T-helper 9 cell (primary cell): Measurements from ENCODE around the gene ZNF620.
"Not testable (repeated sequence)": the region's sequence is repeated elsewhere in the genome, so short reads cannot be mapped to it uniquely, and the experiment has no call there.

Source experiments
- DNase-seq: peaks from one replicate; pipeline ENCODE4 v3.0.0-alpha.2; 2020

ZNF620 gene

DNA sequence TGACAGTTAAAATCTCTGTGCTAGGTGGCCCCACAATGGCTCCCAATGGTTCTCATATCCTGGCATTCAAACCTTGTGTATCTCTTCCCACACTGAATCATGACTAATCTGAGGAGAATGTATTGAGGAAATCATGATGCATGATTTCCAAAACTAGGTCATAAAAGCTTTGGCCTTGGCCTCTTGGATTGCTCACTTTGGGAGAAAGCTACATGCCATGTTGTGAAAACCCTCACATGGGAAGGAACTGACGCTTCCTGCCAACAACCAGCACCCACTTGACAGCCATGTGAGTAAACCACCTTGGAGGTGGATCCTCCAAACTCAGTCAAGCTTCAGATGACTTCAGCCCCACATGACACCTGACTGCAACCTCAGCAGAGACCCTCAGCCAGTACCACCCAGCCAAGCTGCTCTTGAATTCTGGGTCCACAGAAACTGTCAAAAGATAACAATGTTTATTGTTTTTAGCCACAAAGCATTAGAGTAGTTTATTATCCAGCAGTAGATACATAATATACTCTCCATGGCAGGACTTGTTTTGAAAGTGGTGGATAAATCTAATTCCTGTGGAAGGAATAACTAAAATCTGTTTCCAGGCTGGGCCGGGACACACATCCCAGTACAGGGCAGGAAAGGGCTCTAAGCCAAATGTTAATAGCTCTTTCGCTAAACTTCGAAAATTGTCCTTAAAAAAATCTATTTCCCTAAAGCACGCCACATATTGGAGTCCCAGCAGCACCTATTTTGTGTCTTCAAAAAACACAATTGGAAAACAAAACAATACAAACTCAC, 1.0 kb upstream of the ZNF620 start:
- DNase-seq: no peak

DNA sequence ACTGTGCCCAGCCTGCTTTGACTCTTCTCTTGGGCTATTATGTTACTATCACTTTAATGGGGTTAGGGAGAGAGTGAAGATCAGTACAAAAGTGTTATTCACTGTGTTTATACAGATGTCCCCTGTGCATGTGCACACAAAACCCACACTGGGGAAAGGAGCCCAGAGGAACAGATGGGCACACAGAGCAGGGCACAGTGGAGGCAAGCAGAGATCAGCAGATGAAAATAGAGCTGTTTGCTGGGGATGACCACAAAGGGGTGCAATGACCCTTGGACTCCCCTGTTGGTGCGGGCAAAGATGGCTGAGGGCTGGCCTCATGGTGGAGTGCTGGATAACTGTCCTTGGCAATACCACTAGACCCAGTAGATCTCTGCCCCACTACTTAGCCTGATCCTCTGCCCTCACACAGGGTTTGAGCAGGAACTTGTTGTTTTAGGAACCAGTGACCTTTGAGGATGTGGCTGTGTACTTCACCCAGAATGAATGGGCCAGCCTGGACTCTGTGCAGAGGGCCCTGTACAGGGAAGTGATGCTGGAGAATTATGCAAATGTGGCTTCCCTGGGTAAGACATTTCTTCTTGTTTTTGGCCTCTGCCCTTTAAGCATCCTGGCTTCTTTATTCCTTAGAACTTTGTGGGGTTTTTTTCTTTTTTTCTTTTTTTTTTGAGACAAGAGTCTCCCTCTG, 5.3 kb downstream of the ZNF620 start:
- no peak for DNase-seq

DNA sequence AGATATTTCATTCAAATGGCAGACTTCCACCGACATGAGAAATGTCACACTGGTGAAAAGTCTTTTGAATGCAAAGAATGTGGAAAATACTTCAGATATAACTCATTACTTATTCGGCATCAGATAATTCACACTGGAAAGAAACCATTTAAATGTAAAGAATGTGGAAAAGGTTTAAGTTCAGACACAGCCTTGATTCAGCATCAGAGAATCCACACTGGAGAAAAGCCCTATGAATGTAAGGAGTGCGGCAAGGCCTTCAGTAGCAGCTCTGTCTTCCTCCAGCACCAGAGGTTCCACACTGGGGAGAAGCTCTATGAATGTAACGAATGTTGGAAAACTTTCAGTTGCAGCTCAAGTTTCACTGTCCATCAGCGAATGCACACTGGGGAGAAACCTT, 10.4 kb downstream of the ZNF620 start:
- no peak for DNase-seq

DNA sequence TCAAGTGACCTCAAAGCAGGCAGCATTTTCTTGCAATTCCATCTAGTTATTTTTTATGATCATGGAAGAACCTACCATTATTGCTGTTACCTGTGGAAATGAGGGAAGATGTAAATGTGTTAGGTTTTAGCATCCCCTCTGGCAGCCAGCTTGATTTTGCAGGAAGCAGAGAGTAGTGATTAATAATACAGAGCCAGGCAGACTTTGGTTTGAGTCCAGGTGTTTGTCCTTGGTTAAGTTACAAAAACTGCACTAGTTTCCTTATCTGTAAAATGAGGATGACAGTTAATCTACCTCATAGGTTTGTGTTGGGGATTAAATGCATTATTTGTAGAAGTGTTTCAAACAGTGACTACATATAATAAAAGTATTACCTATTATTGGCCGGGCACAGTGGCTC, 12.2 kb downstream of the ZNF620 start:
- DNase-seq: no peak

DNA sequence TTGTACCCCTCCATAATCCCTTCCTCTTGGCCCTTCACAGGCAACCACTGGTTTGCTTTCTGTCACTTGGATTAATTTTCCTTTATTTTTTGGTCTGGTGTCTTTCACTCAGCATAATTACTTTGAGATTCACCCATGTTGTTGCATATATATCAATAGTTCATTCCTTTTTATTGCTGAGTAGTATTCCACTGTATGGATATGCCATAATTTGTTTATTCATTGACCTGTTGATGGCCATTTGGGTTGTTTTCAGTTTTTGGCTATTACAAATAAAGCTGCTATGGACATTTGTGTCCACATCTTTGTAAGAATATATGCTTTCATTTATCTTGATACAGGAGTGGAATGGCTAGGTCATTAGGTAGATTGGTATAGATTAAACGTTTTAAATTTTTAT, 13.0 kb downstream of the ZNF620 start:
- no peak for DNase-seq

DNA sequence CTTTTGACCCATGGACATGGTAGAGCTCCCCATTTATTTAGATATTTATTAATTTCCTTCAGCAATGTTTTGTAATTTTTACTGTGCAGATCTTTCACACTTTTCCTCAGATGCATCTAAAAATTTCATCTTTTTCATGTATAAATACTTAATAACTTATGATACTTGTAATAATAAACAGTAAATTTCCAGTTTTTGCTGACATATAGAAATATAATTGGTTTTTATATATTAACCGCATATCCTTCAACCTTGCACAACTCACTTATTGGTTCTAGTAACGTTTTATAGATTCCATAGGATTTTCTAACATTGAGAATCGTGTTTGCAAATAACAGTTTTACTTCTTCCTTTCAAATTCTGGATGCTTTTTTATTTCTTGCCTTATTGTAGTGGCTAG, 15.4 kb downstream of the ZNF620 start:
- no peak for DNase-seq

DNA sequence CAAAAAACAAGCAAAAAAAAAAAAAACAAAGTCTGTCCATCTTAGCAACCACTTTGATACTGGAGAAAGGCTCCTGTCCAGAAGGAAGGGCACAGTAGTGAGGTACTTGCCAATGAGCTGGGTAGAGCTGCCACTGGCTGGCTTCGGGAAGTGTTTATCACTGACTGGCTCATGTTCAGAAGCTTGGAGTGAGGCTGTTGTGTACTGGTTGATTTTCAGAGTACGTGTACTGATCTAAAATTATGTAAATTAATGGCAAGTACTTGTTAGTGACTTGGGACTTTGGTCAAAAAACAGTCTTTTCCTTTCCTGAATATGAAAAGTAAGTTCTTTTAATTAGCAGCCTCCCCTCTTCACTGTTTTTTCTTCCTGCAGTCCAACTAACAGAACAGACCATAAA, 17.9 kb downstream of the ZNF620 start:
- no peak for DNase-seq

DNA sequence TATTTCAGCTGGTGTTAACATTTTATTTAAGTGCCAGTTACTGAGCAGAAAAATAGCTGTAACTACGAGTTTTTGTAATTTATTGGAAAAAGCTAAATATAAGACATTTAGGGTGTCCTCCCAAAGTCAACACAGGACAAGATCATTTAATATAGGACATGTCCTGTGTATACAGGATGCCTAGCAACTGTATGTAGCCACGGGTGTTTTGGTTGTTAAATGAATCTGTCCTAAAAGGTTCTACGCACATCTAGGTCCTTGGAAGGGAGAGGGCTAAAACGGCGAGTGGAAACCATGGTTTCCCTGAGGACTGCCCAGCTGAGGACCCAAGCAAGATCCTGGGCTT, 18.4 kb downstream of the ZNF620 start:
- no peak for DNase-seq

DNA sequence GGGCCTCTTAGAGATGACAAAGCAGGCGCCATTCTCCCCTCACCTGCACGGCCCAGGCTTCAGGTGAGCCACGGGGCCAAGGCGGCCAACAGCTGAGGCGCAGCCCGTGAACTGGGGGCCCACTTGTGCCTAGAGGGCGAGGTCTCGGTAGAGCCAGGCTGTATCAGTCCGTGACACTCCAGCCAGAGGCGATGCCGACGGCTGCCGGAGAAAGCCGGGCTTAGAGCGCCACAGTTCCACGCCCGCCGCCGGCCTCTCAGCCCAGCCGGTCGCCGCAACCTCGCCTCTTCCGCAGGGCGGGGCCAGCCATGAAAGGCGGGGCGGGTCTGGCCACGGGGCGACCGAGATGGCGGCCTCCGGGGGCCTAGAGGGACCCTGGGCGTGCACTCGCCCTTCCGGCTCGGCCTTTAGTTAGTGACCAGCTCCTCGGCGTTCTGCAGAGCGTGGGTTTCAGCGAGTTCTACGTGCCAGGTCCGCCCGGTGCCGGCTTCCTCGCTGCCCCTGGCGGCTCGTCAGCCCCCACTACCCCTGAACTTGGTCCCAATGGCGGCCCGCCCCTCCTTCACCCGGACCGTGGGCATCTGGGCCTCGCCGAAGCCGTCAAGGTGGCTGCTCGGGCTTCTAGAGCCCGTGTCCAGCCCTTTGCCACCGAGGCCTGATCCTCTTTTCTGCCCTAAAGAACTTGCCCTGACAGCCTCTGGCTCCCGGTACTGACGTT, 18.9 kb downstream of the ZNF620 start, which contains the start of gene ZNF621:
ZNF621 (plus strand) TSS at position 393 of the 718 bp plus-strand sequence. CDS start 881 bp downstream, outside the sequence.
- peak; percentile 68 for DNase-seq

DNA sequence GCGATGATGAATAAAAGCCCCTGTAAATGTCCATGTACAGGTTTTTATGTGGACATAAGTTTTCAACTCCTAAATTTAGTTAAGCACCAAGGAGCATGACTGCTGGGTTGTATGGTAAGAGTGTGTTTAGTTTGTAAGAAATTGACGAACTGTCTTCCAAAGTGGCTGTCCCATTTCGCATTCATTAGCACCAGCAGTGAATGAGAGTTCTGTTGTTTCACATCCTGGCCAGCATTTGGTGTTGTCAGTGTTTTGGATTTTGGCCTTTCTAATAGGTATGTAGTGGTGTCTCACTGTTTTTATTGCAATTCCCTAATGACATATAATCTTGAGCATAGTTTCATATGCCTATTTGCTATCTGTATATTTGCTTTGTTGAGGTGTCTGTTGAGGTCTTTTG, 22.6 kb downstream of the ZNF620 start:
- no peak for DNase-seq

DNA sequence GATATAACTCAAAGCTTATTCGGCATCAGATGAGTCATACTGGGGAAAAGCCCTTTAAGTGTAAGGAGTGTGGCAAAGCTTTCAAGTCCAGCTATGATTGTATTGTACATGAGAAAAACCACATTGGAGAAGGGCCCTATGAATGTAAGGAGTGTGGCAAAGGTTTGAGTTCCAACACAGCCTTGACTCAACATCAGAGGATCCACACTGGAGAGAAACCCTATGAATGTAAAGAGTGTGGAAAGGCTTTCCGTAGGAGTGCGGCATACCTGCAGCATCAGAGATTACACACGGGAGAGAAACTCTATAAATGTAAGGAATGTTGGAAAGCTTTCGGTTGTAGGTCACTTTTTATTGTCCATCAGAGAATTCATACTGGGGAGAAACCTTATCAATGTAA, 26.4 kb downstream of the ZNF620 start:
- no peak for DNase-seq

DNA sequence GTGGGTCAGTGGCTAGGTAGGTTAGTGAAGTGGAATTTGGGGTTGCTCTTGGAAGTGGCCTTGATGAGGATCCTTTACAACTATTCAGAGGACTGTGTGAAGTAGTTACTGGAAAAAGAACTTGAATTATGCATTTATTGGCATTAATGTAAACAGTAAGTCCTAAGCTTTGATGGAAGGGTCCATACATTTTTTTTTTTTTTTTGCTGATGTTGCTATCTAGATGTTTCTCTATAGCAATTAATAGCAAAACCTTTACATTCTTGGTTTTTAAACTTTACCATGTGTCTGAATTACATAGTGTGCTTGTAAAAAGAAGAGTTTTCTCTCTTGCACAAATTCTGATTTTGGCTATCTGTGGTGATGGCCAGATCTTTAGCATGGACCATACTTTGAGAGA, 28.4 kb downstream of the ZNF620 start:
- no peak for DNase-seq

DNA sequence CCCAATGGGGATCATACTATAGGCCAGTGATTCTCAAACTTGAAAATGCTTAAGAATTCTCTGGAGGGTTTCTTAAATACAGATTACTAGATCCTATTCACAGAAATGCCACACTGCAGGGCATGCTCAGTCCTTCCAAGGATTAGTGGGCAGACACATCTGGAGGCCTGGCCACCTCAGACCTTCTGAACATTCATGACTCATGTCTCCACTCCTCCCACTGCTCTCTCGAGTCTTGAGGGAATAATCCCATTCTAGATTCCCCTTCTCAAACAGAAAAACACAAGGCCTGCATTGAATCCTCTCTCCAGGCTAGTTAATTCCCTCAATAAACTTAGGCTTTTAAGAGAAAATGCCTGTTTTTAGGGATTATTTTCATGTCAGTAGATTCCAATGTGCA, 41.0 kb downstream of the ZNF620 start:
- no peak for DNase-seq

DNA sequence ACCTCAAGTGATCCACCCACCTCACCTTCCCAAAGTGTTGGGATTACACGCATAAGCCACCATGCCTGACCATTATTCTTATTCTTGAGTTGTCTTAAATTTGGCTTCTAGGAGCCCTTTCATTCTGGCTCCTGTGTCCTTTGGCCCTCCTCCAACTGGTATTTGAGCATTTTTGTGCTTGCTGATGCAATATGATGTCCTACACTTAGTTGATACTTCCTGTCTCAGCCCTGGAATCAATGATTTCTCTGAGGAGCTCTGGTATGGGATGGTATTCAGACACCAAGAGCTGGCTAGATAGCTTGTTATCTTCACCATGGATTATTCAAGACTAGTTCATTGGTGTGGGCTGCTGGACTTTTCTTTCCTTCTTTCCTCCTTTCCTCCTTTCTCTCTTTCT, 44.3 kb downstream of the ZNF620 start:
- DNase-seq: no peak

DNA sequence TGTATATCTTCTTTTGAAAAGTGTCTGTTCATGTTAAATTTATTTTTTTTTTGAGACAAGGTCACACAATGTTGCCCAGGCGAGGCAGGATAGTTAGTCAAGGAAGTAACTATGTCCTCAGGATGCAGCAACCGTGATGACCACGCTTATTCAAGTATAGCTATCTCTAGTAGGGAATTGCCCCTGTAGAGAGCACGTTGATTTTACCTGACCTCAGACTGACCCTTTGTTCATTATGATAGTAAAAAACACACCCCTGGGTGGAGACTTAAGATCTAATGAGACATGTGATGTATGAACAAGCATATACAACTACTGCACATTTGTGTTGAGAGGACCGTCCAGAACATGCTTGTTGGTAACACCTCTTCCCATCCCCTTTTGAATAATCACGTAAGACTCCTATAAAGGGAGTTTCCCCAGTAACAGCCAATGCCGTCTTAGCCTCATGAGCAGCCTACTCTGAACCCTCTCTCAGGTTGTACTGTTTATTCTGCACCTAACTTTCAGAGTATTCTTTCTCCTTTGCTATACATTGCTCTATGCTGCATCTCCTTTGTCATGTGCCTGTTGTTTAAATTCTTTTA, 51.8 kb downstream of the ZNF620 start:
- no peak for DNase-seq

DNA sequence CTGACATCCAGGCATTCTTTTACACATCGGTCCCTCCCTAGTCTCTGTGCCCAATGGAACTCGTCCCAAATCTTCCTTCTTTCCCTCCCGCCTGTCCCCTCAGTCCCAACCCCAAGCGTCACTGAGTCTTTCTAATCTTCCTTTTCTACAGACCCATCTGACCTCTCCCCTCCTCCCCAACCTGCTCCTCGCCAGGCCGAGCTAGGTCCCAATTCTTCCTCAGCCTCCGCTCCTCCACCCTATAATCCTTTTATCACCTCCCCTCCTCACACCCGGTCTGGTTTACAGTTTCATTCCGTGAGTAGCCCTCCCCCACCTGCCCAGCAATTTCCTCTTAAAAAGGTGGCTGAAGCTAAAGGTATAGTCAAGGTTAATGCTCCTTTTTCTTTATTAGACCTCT, 56.6 kb downstream of the ZNF620 start:
- not testable (repeated sequence) for DNase-seq

DNA sequence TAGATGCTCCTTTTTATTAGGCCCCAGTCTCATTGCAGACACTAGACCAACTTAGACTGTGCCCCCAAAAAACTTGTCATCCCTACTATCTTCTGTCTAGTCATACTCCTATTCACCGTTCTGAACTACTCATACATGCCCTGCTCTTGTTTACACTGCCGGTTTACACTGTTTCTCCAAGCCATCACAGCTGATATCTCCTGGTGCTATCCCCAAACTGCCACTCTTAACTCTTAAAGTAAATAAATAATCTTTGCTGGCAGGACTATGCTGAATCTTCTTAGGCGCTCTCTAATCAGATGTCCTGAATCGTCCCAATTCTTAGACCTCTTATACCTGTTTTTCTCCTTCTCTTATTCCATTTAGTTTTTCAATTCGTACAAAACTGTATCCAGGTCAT, 59.8 kb downstream of the ZNF620 start:
- not testable (repeated sequence) for DNase-seq

DNA sequence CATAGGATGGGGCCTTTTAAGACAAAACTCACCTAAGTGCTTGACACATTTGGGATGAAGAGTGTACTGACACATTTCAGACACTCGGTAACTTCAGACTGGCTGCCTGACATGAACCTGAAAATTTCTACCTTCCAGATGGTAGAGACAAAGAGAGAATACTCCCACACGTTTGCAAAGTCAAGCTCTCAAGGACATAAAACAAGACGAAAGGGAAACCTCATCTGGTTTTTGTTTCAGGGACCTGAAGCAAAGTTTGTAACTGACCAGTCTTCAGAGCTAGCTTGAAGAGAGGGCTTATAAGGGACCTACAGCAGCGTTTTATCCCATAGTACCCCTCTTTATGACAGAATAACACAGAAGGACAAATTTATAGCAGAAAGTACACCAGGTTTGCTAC, 60.9 kb downstream of the ZNF620 start:
- DNase-seq: no peak
